ENCODE results near the gene HADHA. TPM values are rescaled to one million over a fixed set of nuclear protein-coding genes. Genes with fewer than 3 reads are reported as not detected.

Gene HADHA
- total RNA-seq, 1 donor from 2014 or later, result 120 TPM

- peaks cover 20% of the 10 kb centered on the region for H3K79me2 ChIP-seq (ENCODE audit: low read depth)
- no peaks in the 10 kb centered on the region for H3K9me3 ChIP-seq (ENCODE audit: low read depth)
- Mint-ChIP-seq H3K27me3 (ENCODE audit: insufficient read depth, low read depth) (peaks cover 14% of the 10 kb centered on the region), H3K27ac (no peak overlapping the region), H3K9me3 (no peaks in the 10 kb centered on the region), H3K4me3 (peak overlapping the region; percentile 80), H3K36me3 (peaks cover 4% of the 10 kb centered on the region), H3K4me1 (peaks cover 42% of the 10 kb centered on the region)
- no peak overlapping the region for H3K27ac ChIP-seq
- no peak overlapping the region for H2AFZ ChIP-seq (replicated peaks)
- H3K27me3 ChIP-seq, result peaks cover 21% of the 10 kb centered on the region
- peaks cover 21% of the 10 kb centered on the region for H3F3A ChIP-seq (ENCODE audit: low read depth)
- no peak for DNase-seq (ENCODE audit: low spot score)
- no peak for TF ChIP-seq CTCF (IDR thresholded peaks at IDR 0.05)
- TF ChIP-seq EZH2 (IDR thresholded peaks at IDR 0.05), result no peak
- TF ChIP-seq EZH2phosphoT487 (IDR thresholded peaks at IDR 0.05), result no peak
- H3K9ac ChIP-seq, result no peak overlapping the region
- H3K4me3 ChIP-seq, result peak overlapping the region; percentile 62
- peak overlapping the region; percentile 91 for H3K4me2 ChIP-seq
- H3K36me3 ChIP-seq, result no peaks in the 10 kb centered on the region
- H3K4me1 ChIP-seq, result peaks cover 35% of the 10 kb centered on the region
- H4K20me1 ChIP-seq (ENCODE audit: low read depth), result peaks cover 70% of the 10 kb centered on the region
Observed at GRCh38 chr2:26178246-26178645, 66.2 kb downstream of the HADHA start.

- H3K4me3 Mint-ChIP-seq, result no peak overlapping the region
- no peaks in the 10 kb centered on the region for H3K9me3 Mint-ChIP-seq
- peaks cover 42% of the 10 kb centered on the region for H3K4me1 Mint-ChIP-seq
Observed at GRCh38 chr2:26177122-26177521, 67.3 kb downstream of the HADHA start.

GRCh38 chr2:26176279-26176615 lies 68.2 kb downstream of the HADHA start:
- Histone ChIP-seq H3K27me3 (peaks cover 25% of the 10 kb centered on the region), H3K9ac (no peak overlapping the region), H2AFZ (replicated peaks) (no peak overlapping the region), H3K4me1 (peaks cover 35% of the 10 kb centered on the region), H3K4me2 (no peak overlapping the region), H3K79me2 (ENCODE audit: low read depth) (peaks cover 20% of the 10 kb centered on the region), H3K9me3 (ENCODE audit: low read depth) (no peaks in the 10 kb centered on the region), H4K20me1 (ENCODE audit: low read depth) (peaks cover 60% of the 10 kb centered on the region), H3K4me3 (no peak overlapping the region), H3K36me3 (no peaks in the 10 kb centered on the region), H3F3A (ENCODE audit: low read depth) (peaks cover 31% of the 10 kb centered on the region), H3K27ac (no peak overlapping the region)
- Mint-ChIP-seq H3K9me3 (no peaks in the 10 kb centered on the region), H3K27me3 (ENCODE audit: insufficient read depth, low read depth) (peaks cover 26% of the 10 kb centered on the region), H3K36me3 (peaks cover 4% of the 10 kb centered on the region), H3K27ac (peak overlapping the region; percentile 65), H3K4me3 (no peak overlapping the region), H3K4me1 (peaks cover 49% of the 10 kb centered on the region)
- TF ChIP-seq EZH2phosphoT487 (IDR thresholded peaks at IDR 0.05) (no peak), CTCF (IDR thresholded peaks at IDR 0.05) (no peak), EZH2 (IDR thresholded peaks at IDR 0.05) (no peak)
- no peak for DNase-seq (ENCODE audit: low spot score)

More at GRCh38 chr2:26177122-26177521, 67.3 kb downstream of the HADHA start:
- no peak for TF ChIP-seq EZH2phosphoT487 (IDR thresholded peaks at IDR 0.05)
- TF ChIP-seq EZH2 (IDR thresholded peaks at IDR 0.05), result no peak
- TF ChIP-seq CTCF (IDR thresholded peaks at IDR 0.05), result no peak
- Mint-ChIP-seq H3K27me3 (ENCODE audit: insufficient read depth, low read depth) (peaks cover 17% of the 10 kb centered on the region), H3K36me3 (peaks cover 4% of the 10 kb centered on the region), H3K27ac (no peak overlapping the region)
- H3K27me3 ChIP-seq, result peaks cover 18% of the 10 kb centered on the region
- peaks cover 25% of the 10 kb centered on the region for H3F3A ChIP-seq (ENCODE audit: low read depth)
- H3K4me1 ChIP-seq, result peaks cover 35% of the 10 kb centered on the region
- no peaks in the 10 kb centered on the region for H3K36me3 ChIP-seq
- no peak overlapping the region for H3K4me2 ChIP-seq
- peaks cover 20% of the 10 kb centered on the region for H3K79me2 ChIP-seq (ENCODE audit: low read depth)
- no peak for DNase-seq (ENCODE audit: low spot score)
- H2AFZ ChIP-seq (replicated peaks), result no peak overlapping the region
- no peak overlapping the region for H3K27ac ChIP-seq
- no peak overlapping the region for H3K4me3 ChIP-seq
- peaks cover 63% of the 10 kb centered on the region for H4K20me1 ChIP-seq (ENCODE audit: low read depth)
- no peak overlapping the region for H3K9ac ChIP-seq
- H3K9me3 ChIP-seq (ENCODE audit: low read depth), result no peaks in the 10 kb centered on the region
